Adipocyte (in vitro differentiated cells): ENCODE results near the gene DVL2.

Experiments
- DNase-seq: peaks from one replicate; pipeline ENCODE4 v3.0.0-alpha.2; 2015; ENCODE audit warnings: low read depth
- H3K27me3 ChIP-seq: replicated peaks from 2 replicates; pipeline ENCODE4 v1.7.0; 2013; ENCODE audit warnings: mild to moderate bottlenecking, low read length, moderate library complexity; ENCODE audit not compliant: control insufficient read depth, insufficient read depth
- H3K36me3 ChIP-seq: 2 replicates; pipeline ENCODE4 v1.7.0; 2013; ENCODE audit warnings: low read length, mild to moderate bottlenecking, moderate library complexity; ENCODE audit not compliant: control insufficient read depth, insufficient read depth, severe bottlenecking
- H3K4me1 ChIP-seq: 2 replicates; pipeline ENCODE4 v1.7.0; 2013; ENCODE audit warnings: mild to moderate bottlenecking, low read length, moderate library complexity; ENCODE audit not compliant: control insufficient read depth, insufficient read depth
- H3K4me3 ChIP-seq: 2 replicates; pipeline ENCODE4 v1.7.0; 2013; ENCODE audit warnings: mild to moderate bottlenecking, low read length, moderate library complexity
- H3K9ac ChIP-seq: 2 replicates; pipeline ENCODE4 v1.7.0; 2013; ENCODE audit warnings: mild to moderate bottlenecking, low read length, moderate library complexity
- H3K9me3 ChIP-seq: 2 replicates; pipeline ENCODE4 v1.7.0; 2013; ENCODE audit warnings: mild to moderate bottlenecking, low read length, moderate library complexity; ENCODE audit not compliant: control insufficient read depth

Gene DVL2

DNA sequence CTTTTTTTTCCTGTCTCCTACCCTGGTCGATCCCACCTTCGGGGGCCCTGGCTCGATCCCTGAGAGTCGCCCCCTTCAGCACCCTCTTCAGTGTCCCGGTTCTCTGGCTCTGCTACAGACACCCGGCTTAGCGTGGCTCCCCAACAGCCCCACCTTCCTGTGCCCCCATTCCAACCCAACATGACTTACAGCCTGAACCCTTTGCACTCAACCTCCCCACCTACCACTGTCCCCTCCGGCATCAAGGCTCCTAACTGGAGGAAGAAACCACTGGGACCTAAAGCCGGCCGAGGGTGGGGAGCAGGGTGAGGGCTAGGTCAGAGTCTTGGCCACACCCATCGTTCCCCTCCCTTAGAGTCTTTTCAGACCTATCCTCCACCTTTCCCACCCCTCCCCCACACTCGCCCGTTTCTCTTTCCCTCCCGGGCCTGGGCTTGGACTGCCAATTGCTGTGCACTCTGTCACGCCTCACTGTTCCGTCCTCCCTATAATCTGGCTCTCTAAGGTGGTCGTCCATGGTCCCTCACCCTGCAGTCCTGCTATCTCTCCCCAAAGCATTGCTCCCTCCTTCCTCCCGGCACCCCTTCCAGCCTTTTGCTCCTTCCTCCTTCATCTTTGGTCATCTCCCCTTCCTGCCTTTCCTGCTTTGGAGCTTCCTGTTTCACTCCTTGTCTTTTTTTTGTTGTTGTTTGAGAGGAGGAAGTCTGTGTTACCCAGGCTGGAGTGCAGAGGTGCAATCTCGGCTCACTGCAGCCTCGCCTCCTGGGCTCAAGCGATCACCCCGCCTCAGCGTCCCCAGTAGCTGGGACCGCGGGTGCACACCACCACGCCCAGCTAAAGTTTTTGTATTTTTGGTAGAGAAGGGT, 28.9 kb upstream of the DVL2 start:
- H3K4me3 ChIP-seq: peak overlapping the region; percentile 35
- peak overlapping the region; percentile 23 for H3K9ac ChIP-seq
- H3K36me3 ChIP-seq: peaks cover 13% of the 10 kb centered on the region
- DNase-seq: no peak
- H3K27me3 ChIP-seq: no peaks in the 10 kb centered on the region
- H3K4me1 ChIP-seq: peaks cover 47% of the 10 kb centered on the region
- no peaks in the 10 kb centered on the region for H3K9me3 ChIP-seq

DNA sequence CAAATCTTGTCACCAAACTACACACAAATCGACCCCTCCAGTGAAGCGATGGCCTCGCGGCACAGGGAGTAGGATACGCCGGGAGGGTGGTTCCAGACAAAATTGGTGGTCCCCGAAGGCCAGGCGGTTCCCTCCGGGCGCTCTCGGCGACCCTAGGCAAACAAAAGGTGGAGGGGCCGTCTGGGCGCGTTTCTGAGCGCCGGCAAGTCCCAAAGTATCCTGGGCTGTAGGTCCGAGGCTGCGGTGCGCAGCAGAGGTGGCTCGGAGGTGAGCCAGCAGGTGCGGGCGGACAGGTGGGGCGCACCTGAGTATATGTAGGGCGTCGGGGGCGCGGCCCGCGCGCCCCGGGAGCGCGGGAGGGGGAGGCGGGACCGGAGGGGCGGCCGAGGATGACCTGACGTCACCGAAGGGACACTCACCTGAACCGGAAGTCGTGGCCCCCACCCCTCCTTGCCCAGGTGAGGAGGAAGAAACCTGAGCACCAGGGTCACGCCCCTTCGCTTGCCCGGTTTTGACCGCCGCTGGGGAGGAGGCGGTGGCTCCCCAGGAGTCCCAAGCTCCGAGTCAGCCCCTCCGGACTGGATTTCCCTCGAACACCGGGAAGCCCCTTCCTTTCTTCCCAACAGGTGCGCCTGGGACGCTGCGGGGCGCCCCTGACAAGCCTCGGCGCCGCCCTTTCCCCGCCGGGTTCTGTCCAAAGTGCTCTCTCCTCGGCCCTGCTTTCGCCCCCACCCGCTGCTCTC, 28.0 kb upstream of the DVL2 start, which contains the start of gene CLDN7:
Gene CLDN7 (minus strand): TSS at position 287 of the 743 bp plus-strand sequence. CDS start 435 bp downstream, outside the sequence.
- no peaks in the 10 kb centered on the region for H3K9me3 ChIP-seq
- peaks cover 47% of the 10 kb centered on the region for H3K4me1 ChIP-seq
- no peaks in the 10 kb centered on the region for H3K27me3 ChIP-seq
- H3K36me3 ChIP-seq: peaks cover 17% of the 10 kb centered on the region
- peak within 1 kb of the TSS; percentile 69 for H3K9ac ChIP-seq
- DNase-seq: no peak
- H3K4me3 ChIP-seq: peak within 1 kb of the TSS; percentile 68

DNA sequence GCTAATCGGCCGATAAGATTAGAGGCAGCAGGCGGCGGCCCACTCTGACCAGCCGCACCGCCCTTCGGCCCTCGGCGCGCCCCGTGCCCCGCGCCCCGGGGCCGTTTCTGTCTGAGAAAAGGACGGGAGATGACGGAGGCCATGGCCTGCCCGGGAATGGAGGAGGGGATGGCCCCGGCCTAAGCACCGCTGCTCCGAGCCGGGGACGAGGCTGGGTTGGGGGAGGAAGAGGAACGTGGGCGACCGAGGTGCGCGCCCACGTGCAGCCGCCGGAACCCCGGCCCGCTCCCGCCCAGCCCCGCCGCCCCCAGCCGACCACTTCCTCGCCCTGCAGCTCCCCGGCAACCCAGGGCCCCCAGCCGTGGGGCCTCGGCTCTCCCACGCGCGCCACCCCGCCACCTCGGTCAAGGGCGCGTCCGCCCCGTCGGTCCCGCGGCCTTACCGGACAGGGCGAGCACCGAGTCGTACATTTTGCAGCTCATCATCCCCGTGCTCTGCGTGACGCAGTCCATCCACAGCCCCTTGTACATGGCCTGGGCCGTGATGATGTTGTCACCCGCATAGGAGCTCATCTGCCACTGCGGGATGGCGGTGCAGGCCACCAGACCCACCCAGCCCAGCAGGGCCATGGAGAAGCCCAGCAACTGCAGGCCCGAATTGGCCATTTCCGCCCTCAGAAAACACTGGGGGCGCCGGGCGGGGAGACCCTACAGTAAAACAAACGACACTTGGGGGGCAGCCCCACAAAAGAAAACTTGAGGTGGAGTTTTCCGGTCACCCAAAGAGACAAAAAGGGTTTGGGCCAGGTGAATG, 27.3 kb upstream of the DVL2 start:
- H3K4me1 ChIP-seq: peaks cover 42% of the 10 kb centered on the region
- H3K4me3 ChIP-seq: peak overlapping the region; percentile 68
- H3K27me3 ChIP-seq: no peaks in the 10 kb centered on the region
- H3K9ac ChIP-seq: peak overlapping the region; percentile 69
- no peaks in the 10 kb centered on the region for H3K9me3 ChIP-seq
- DNase-seq: no peak
- peaks cover 24% of the 10 kb centered on the region for H3K36me3 ChIP-seq

DNA sequence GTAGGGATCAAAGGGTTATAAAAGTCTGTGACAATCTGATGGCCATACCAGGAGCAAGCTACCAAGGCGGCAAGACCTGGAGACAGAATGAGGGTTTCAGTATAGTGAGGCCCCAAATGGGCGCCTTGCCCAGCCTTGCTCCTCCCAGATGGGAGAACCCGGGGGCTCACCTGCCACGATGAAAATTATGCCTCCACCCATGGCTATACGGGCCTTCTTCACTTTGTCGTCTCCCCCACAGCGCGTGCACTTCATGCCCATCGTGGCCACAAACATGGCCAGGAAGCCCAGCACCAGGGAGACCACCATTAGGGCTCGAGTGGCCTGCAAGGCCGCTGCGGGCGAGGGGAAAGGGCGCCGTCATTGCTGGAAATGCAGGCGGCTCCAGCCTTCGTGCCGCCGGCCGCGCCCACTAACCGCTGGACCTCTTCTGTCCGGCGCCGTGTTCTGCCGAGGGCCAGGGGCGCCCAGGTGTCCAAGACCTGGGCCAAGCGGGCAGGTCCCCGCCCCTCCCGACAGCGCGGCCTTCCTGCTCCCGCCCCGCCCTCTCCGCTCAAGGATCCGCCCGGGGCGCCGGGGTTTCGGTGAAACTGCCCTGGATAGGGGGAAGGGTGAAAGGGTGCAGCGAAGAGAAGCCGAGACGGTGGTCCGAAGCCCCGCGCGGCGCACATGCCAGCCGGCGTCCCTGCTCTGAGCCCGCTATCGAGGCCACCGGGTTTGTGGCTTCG, 26.5 kb upstream of the DVL2 start:
- DNase-seq: no peak
- Histone ChIP-seq H3K9ac (peak overlapping the region; percentile 69), H3K9me3 (no peaks in the 10 kb centered on the region), H3K4me1 (peaks cover 41% of the 10 kb centered on the region), H3K36me3 (peaks cover 28% of the 10 kb centered on the region), H3K4me3 (peak overlapping the region; percentile 68), H3K27me3 (no peaks in the 10 kb centered on the region)

DNA sequence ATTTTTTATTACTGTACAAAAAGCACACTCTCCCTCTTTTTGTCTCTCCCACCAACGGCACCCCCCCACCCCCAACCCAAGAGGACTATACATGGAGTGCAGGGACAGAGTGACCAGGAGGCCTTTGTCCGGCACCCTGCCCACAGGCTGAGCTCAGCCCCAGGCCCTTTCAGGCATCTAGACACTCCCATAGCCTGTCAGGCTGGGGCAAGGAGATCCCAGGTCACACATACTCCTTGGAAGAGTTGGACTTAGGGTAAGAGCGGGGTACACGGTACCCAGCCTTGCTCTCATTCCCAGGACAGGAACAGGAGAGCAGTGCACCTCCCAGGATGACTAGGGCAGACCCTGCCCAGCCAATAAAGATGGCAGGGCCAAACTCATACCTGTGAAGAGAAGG, 25.8 kb upstream of the DVL2 start:
- no peak for DNase-seq
- Histone ChIP-seq H3K9me3 (no peaks in the 10 kb centered on the region), H3K4me3 (no peak overlapping the region), H3K36me3 (peaks cover 32% of the 10 kb centered on the region), H3K27me3 (no peaks in the 10 kb centered on the region), H3K4me1 (peaks cover 41% of the 10 kb centered on the region), H3K9ac (peak overlapping the region; percentile 69)

DNA sequence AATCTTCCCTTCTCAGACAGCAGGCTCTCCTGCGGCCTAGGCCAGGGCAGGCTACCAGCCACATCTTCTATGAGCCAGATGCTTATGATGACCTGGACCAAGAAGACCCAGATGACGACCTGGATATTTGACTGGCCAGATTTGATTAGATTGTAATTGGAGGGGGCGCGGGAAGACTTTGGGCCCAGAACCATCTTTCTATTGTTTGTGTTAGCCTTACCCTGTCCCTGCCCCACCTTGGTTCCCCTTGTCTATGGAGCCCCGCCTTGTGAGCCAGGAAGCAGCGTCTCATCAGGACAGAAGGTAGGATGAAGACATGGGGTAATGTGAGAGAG, 25.2 kb upstream of the DVL2 start:
- Histone ChIP-seq H3K27me3 (no peaks in the 10 kb centered on the region), H3K4me3 (no peak overlapping the region), H3K9ac (peak overlapping the region; percentile 53), H3K36me3 (peaks cover 39% of the 10 kb centered on the region), H3K4me1 (peaks cover 39% of the 10 kb centered on the region), H3K9me3 (no peaks in the 10 kb centered on the region)
- DNase-seq: no peak

DNA sequence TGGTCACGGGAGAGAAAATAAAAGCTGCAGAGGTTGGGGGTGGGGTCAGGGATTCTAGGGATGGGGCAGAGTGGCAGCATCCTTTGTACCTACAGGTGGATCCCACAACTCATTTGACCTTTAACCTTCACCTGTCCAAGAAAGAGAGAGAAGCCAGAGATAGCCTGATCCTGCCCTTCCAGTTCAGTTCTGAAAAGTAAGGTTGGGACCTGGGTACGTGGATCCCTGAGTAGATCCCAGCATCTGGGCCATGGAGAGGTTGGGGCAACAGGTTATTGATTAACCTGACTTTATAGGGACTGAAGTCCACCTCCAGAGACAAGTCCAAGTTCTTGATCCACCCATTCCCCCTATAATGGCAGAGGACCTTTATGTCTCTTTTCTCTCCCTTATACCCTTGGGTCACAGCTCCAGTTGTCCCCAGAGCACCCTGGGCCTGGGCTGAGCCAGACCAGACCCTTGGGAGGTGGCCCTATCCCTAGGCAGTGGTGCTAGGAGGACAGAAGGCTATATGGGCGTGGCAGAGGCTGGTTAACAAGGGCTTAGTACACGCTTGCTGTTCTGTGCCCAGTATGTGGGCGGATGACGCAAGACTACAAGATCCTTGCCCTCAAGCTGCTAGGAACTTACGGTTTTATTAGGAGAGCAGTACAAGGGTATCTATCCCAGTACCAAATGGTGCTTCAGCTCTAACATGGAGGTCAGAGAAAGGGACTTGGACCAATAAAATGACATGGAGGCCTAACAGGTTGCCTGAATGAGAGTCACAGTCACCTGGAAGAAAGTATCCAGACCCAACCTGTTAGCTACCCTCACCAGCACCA, 24.6 kb upstream of the DVL2 start:
- Histone ChIP-seq H3K36me3 (peaks cover 45% of the 10 kb centered on the region), H3K27me3 (no peaks in the 10 kb centered on the region), H3K4me3 (no peak overlapping the region), H3K9ac (peak overlapping the region; percentile 53), H3K4me1 (peaks cover 35% of the 10 kb centered on the region), H3K9me3 (no peaks in the 10 kb centered on the region)
- peak; percentile 51 for DNase-seq

DNA sequence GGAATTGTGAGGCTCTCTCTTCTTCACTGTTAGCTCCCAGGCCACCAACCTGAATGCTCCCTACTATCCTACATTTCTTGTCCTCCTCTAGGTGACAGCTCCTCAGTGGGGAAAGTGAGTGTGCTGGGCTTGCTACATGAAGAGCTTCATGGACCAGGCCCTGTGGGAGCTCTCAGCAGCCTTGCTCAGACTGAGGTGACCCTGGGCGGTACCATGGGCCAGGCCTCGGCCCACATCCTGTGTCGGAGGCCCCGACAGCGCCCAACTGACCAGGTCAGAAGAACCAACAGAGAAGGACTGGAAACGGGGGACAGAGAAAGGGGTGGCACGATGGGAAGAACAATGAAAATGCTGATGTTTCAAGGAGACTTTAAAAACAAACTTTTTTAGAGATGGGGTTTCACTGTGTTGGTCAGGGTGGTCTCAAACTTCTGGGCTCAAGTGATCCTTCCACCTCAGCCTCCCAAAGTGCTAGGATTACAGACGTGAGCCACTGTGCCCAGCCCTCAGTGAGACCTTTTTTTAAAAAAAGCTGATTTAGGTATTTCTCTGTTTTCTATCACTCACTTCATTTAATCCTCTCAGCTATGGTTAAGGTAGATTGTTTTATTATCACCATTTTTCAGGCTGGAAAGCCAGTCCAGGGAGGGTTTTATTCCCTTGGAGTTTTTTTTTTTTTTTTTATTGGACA, 22.6 kb upstream of the DVL2 start:
- peaks cover 33% of the 10 kb centered on the region for H3K4me1 ChIP-seq
- no peaks in the 10 kb centered on the region for H3K27me3 ChIP-seq
- H3K4me3 ChIP-seq: no peak overlapping the region

DNA sequence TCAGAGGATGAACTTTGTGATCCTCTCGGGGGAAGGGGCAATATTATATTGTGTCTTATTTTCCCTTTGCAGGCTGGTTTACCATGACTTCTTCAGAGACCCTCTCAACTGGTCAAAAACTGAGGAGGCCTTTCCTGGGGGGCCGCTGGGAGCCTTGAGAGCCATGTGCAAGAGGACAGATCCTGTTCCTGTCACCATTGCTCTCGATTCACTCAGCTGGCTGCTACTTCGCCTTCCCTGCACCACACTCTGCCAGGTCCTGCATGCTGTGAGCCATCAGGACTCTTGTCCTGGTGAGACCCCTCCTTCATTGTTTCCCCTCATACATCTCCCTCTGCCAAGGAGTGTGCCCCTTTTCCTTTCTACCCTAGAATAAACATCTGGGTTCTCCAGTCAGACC, 20.2 kb upstream of the DVL2 start:
- peaks cover 27% of the 10 kb centered on the region for H3K4me1 ChIP-seq
- peaks cover 44% of the 10 kb centered on the region for H3K36me3 ChIP-seq

More for the DNA sequence above, 22.6 kb upstream of the DVL2 start:
- no peaks in the 10 kb centered on the region for H3K9me3 ChIP-seq
- no peak overlapping the region for H3K9ac ChIP-seq
- peaks cover 45% of the 10 kb centered on the region for H3K36me3 ChIP-seq
- DNase-seq: no peak

More for the DNA sequence above, 20.2 kb upstream of the DVL2 start:
- no peaks in the 10 kb centered on the region for H3K27me3 ChIP-seq
- no peak for DNase-seq
- no peaks in the 10 kb centered on the region for H3K9me3 ChIP-seq
- no peak overlapping the region for H3K9ac ChIP-seq
- no peak overlapping the region for H3K4me3 ChIP-seq
